ENCODE measurements around the gene ADAMTSL3. TPM values are rescaled to one million over a fixed set of nuclear protein-coding genes. Genes with fewer than 3 reads are reported as not detected.

The ADAMTSL3 gene
- total RNA-seq, 1 experiment from 2014 or later, result 1.8 TPM

- no peak for TF ChIP-seq PREB (CRISPR knock-in tag; IDR thresholded peaks at IDR 0.05; ENCODE audit: borderline replicate concordance)
- TF ChIP-seq JAZF1 (CRISPR knock-in tag; IDR thresholded peaks at IDR 0.05), result no peak
- no peak for TF ChIP-seq PRRX2 (CRISPR knock-in tag; IDR thresholded peaks at IDR 0.05)
- no peak for TF ChIP-seq FOXP1 (CRISPR knock-in tag; IDR thresholded peaks at IDR 0.05; ENCODE audit: borderline replicate concordance)
- TF ChIP-seq NFATC4 (CRISPR knock-in tag; IDR thresholded peaks at IDR 0.05), result no peak
- no peak for TF ChIP-seq NR3C1 (CRISPR knock-in tag; conservative IDR thresholded peaks at IDR 0.05; ENCODE audit: low read depth)
Observed at GRCh38 chr15:83695246-83695645, 41.3 kb downstream of the ADAMTSL3 start (continued).

- Mint-ChIP-seq H3K27ac (no peak overlapping the region), H3K4me3 (no peak overlapping the region), H3K36me3 (no peaks in the 10 kb centered on the region), H3K9me3 (peaks cover 16% of the 10 kb centered on the region), H3K4me1 (peaks cover 25% of the 10 kb centered on the region), H3K27me3 (ENCODE audit: low read depth) (no peaks in the 10 kb centered on the region; the same call in 1 of the 2 replicates)
- ATAC-seq, result no peak
- no peak for DNase-seq (ENCODE audit: low spot score)
- ChIA-PET CTCF (interaction anchor here (1.6 kb wide), 1 partner anchor 339 kb away, joined by 3 read pairs; no protein-coding TSS in a partner anchor), POLR2A (no interaction called here)
- TF ChIP-seq ZNF671 (CRISPR knock-in tag; IDR thresholded peaks at IDR 0.05) (no peak), GTF2I (CRISPR knock-in tag; conservative IDR thresholded peaks at IDR 0.05) (no peak), EMX1 (CRISPR knock-in tag; IDR thresholded peaks at IDR 0.05) (no peak), ELF4 (CRISPR knock-in tag; IDR thresholded peaks at IDR 0.05; ENCODE audit: low read depth) (no peak), TEAD4 (CRISPR knock-in tag; IDR thresholded peaks at IDR 0.05) (no peak), ATF2 (CRISPR knock-in tag; IDR thresholded peaks at IDR 0.05; ENCODE audit: borderline replicate concordance, low read depth) (no peak), ZNF138 (CRISPR knock-in tag; conservative IDR thresholded peaks at IDR 0.05) (no peak), MLX (CRISPR knock-in tag; IDR thresholded peaks at IDR 0.05) (no peak), KAT7 (CRISPR knock-in tag; IDR thresholded peaks at IDR 0.05; ENCODE audit: borderline replicate concordance) (no peak), ZNF121 (CRISPR knock-in tag; IDR thresholded peaks at IDR 0.05) (no peak), SP1 (CRISPR knock-in tag; conservative IDR thresholded peaks at IDR 0.05) (no peak), ETV6 (CRISPR knock-in tag; IDR thresholded peaks at IDR 0.05) (no peak)
- TF ChIP-seq, protein P1, sequence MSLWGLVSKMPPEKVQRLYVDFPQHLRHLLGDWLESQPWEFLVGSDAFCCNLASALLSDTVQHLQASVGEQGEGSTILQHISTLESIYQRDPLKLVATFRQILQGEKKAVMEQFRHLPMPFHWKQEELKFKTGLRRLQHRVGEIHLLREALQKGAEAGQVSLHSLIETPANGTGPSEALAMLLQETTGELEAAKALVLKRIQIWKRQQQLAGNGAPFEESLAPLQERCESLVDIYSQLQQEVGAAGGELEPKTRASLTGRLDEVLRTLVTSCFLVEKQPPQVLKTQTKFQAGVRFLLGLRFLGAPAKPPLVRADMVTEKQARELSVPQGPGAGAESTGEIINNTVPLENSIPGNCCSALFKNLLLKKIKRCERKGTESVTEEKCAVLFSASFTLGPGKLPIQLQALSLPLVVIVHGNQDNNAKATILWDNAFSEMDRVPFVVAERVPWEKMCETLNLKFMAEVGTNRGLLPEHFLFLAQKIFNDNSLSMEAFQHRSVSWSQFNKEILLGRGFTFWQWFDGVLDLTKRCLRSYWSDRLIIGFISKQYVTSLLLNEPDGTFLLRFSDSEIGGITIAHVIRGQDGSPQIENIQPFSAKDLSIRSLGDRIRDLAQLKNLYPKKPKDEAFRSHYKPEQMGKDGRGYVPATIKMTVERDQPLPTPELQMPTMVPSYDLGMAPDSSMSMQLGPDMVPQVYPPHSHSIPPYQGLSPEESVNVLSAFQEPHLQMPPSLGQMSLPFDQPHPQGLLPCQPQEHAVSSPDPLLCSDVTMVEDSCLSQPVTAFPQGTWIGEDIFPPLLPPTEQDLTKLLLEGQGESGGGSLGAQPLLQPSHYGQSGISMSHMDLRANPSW (CRISPR knock-in tag; conservative IDR thresholded peaks at IDR 0.05; ENCODE audit: low read depth), result no peak
- TF ChIP-seq, protein P2, sequence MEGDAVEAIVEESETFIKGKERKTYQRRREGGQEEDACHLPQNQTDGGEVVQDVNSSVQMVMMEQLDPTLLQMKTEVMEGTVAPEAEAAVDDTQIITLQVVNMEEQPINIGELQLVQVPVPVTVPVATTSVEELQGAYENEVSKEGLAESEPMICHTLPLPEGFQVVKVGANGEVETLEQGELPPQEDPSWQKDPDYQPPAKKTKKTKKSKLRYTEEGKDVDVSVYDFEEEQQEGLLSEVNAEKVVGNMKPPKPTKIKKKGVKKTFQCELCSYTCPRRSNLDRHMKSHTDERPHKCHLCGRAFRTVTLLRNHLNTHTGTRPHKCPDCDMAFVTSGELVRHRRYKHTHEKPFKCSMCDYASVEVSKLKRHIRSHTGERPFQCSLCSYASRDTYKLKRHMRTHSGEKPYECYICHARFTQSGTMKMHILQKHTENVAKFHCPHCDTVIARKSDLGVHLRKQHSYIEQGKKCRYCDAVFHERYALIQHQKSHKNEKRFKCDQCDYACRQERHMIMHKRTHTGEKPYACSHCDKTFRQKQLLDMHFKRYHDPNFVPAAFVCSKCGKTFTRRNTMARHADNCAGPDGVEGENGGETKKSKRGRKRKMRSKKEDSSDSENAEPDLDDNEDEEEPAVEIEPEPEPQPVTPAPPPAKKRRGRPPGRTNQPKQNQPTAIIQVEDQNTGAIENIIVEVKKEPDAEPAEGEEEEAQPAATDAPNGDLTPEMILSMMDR (IDR thresholded peaks at IDR 0.05), result no peak
- TF ChIP-seq, protein P3, sequence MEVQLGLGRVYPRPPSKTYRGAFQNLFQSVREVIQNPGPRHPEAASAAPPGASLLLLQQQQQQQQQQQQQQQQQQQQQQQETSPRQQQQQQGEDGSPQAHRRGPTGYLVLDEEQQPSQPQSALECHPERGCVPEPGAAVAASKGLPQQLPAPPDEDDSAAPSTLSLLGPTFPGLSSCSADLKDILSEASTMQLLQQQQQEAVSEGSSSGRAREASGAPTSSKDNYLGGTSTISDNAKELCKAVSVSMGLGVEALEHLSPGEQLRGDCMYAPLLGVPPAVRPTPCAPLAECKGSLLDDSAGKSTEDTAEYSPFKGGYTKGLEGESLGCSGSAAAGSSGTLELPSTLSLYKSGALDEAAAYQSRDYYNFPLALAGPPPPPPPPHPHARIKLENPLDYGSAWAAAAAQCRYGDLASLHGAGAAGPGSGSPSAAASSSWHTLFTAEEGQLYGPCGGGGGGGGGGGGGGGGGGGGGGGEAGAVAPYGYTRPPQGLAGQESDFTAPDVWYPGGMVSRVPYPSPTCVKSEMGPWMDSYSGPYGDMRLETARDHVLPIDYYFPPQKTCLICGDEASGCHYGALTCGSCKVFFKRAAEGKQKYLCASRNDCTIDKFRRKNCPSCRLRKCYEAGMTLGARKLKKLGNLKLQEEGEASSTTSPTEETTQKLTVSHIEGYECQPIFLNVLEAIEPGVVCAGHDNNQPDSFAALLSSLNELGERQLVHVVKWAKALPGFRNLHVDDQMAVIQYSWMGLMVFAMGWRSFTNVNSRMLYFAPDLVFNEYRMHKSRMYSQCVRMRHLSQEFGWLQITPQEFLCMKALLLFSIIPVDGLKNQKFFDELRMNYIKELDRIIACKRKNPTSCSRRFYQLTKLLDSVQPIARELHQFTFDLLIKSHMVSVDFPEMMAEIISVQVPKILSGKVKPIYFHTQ (CRISPR knock-in tag; IDR thresholded peaks at IDR 0.05), result no peak
Observed at GRCh38 chr15:83695901-83696425, 42.0 kb downstream of the ADAMTSL3 start.
